Diencephalon (tissue), 1 donor: ENCODE measurements around the gene CDC42BPB. TPM values are rescaled to one million over a fixed set of nuclear protein-coding genes. Genes with fewer than 3 reads are reported as not detected.

ENCODE experiments used
- total RNA-seq: library from RNA; depleted of rRNA; stranded (reverse); fragments of >200 nt; gene quantifications from one replicate; pipeline ENCODE4 v1.2.3, GENCODE V29; 2014

The CDC42BPB gene, protein sequence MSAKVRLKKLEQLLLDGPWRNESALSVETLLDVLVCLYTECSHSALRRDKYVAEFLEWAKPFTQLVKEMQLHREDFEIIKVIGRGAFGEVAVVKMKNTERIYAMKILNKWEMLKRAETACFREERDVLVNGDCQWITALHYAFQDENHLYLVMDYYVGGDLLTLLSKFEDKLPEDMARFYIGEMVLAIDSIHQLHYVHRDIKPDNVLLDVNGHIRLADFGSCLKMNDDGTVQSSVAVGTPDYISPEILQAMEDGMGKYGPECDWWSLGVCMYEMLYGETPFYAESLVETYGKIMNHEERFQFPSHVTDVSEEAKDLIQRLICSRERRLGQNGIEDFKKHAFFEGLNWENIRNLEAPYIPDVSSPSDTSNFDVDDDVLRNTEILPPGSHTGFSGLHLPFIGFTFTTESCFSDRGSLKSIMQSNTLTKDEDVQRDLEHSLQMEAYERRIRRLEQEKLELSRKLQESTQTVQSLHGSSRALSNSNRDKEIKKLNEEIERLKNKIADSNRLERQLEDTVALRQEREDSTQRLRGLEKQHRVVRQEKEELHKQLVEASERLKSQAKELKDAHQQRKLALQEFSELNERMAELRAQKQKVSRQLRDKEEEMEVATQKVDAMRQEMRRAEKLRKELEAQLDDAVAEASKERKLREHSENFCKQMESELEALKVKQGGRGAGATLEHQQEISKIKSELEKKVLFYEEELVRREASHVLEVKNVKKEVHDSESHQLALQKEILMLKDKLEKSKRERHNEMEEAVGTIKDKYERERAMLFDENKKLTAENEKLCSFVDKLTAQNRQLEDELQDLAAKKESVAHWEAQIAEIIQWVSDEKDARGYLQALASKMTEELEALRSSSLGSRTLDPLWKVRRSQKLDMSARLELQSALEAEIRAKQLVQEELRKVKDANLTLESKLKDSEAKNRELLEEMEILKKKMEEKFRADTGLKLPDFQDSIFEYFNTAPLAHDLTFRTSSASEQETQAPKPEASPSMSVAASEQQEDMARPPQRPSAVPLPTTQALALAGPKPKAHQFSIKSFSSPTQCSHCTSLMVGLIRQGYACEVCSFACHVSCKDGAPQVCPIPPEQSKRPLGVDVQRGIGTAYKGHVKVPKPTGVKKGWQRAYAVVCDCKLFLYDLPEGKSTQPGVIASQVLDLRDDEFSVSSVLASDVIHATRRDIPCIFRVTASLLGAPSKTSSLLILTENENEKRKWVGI (N-terminal part only)
- total RNA-seq = 110 TPM

DNA sequence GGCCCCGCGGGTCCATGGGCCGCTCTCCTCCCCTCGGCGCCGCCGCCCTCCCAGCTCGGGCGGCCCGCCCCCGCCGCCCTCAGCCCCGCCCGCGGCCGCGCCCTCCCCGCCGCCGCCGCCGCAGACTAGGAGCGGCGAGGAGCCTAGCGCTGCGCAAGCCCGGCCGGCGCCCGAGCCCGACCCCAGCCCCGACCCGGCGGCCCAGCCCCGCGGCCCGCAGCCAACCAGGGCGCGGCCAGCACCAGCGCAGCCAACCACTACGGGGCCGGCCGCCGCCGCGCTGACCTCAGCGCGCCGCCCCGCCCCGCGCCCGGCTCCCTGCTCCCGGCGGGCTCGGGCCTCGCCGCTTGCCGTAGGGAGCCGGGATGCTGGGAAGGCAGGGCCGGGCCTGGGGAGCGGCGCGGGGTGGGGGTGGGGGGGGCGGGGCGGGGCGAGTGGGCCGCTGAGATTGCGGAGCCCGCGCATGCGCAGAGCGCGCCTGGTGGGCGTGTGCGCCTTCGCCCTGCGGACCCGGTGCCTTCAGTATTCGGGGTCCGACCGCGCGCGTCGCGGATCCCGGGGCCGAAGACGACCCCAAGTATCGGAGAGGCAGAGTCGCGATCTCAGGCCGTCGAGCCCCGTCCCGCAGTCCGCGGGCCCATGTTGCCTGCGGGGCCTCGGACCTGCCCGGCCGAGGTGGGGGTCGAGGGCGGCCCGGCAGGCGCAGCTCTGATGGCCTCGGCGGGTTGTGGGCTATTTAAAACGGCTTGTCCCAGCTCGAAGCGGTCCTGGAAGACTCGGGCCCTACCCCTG, at the start of gene CDC42BPB:
CDC42BPB (minus strand) TSS at position 178 of the 792 bp plus-strand sequence. CDS start 376 bp downstream, outside the sequence.

DNA sequence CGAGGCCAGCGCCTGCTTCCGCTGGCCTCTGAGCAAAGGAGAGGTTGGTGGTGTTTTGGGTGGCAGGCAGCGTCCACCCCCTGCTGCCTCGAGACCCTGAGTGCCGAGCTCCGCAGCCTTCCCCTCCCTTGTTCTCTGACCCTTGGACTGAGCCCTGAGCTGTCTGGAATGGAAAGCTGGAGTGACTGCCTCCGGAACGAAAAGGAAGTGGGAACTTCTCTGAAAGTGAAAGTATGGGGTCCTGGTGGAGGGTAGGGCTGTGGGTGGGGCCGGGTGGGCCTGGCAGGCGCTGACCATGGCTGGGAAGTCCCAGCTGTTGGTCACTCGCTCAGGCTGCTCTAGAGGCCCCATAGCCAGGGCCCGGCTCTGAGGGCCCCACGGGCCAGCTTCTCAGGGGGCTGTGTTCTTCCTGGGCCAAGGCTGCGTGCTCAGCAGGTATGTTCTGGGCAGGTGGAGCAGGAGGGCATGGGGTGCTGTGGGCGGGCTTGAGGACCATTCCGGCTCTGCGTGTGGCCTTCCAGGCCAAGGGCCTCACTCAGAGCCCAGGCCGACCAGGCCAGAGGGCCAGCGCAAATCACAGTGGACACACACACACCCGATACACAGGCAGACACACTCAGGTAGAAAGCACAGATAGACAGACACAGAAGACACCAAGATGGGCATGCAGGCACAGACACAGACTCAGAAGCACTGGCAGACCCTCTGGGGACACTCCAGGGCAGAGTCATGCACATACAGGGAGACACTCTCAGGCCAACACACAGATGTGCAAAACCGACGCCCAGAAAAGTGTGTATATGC, 37.3 kb upstream of the CDC42BPB start, which contains the start of gene EXOC3L4:
EXOC3L4 (plus strand) TSS at position 320 of the 804 bp plus-strand sequence. CDS start 5,495 bp downstream, outside the sequence.

GRCh38 chr14:103084021-103084919, 26.9 kb upstream of the CDC42BPB start, which contains the start of gene LBHD2:
LBHD2 (plus strand) TSS chr14:103084210; CDS start chr14:103086013, 1,803 bp downstream.

GRCh38 chr14:102922490-102923200, 134.7 kb downstream of the CDC42BPB start, which contains the start of gene AMN:
AMN (plus strand) TSS chr14:102922663; CDS start chr14:102922689, 26 bp downstream.

Other genes with a start within 250 kb of the CDC42BPB start
- 0.23 TPM for gene AMN, start 134.9 kb downstream of the CDC42BPB start, total RNA-seq
- gene LBHD2, start 26.7 kb upstream of the CDC42BPB start, total RNA-seq = 1.2 TPM
- gene EXOC3L4, start 37.2 kb upstream of the CDC42BPB start, total RNA-seq = 0.46 TPM
- 12.7 TPM for gene TNFAIP2, start 65.9 kb upstream of the CDC42BPB start, total RNA-seq